Neural cell (in vitro differentiated cells): ENCODE results near the gene RHOBTB3. TPM values are rescaled to one million over a fixed set of nuclear protein-coding genes. Genes with fewer than 3 reads are reported as not detected.

Source experiments
- H2AFZ ChIP-seq: fragments of 200-600, 300-800 bp; sonication (generic), shearing (Covaris generic); 2 replicates; pipeline ENCODE4 v1.6.0; 2014; ENCODE audit warnings: low read depth, mild to moderate bottlenecking, antibody characterized with exemption, low read length, moderate library complexity
- H3F3A ChIP-seq: fragments of 200-600 bp; shearing (Covaris generic); 2 replicates; pipeline ENCODE4 v1.6.1; 2016; ENCODE audit warnings: mild to moderate bottlenecking, moderate library complexity, mixed read lengths, antibody characterized with exemption, low read length; ENCODE audit not compliant: insufficient read depth, poor library complexity, severe bottlenecking
- H3K27ac ChIP-seq: fragments of 200-600, 300-800 bp; sonication (generic), shearing (Covaris generic); 2 replicates; pipeline ENCODE4 v1.5.1; 2014; ENCODE audit warnings: mild to moderate bottlenecking, low read length, moderate library complexity
- H3K27me3 ChIP-seq: fragments of 300-800, 200-600 bp; sonication (generic), shearing (Covaris generic); 2 replicates; pipeline ENCODE4 v1.6.0; 2014; ENCODE audit warnings: mild to moderate bottlenecking, low read depth, low read length, moderate library complexity; ENCODE audit not compliant: insufficient read depth
- H3K36me3 ChIP-seq: fragments of 300-800, 200-600 bp; sonication (generic), shearing (Covaris generic); 2 replicates; pipeline ENCODE4 v1.5.1; 2014; ENCODE audit warnings: mild to moderate bottlenecking, antibody characterized with exemption, low read length, moderate library complexity; ENCODE audit not compliant: insufficient read depth
- H3K4me2 ChIP-seq: fragments of 300-800, 200-600 bp; sonication (generic), shearing (Covaris generic); 2 replicates; pipeline ENCODE4 v1.6.0; 2014; ENCODE audit warnings: mild to moderate bottlenecking, low read length
- H3K4me3 ChIP-seq: fragments of 300-800, 200-600 bp; sonication (generic), shearing (Covaris generic); 2 replicates; pipeline ENCODE4 v1.5.1; 2014; ENCODE audit warnings: mild to moderate bottlenecking, low read length, moderate library complexity
- H3K79me2 ChIP-seq: fragments of 200-600 bp; shearing (Covaris generic); replicated peaks from 2 replicates; pipeline ENCODE4 v1.6.0; 2014; ENCODE audit warnings: mild to moderate bottlenecking, low read length, moderate library complexity; ENCODE audit not compliant: insufficient read depth
- H3K9ac ChIP-seq: fragments of 300-800, 200-600 bp; sonication (generic), shearing (Covaris generic); 2 replicates; pipeline ENCODE4 v1.6.1; 2016; ENCODE audit warnings: mild to moderate bottlenecking, low read length, mixed read lengths
- H3K9me2 ChIP-seq: fragments of 200-600 bp; shearing (Covaris generic); 2 replicates; pipeline ENCODE4 v1.6.1; 2016; ENCODE audit warnings: mild to moderate bottlenecking, low read length, mixed read lengths; ENCODE audit not compliant: insufficient read depth
- H3K9me3 ChIP-seq: fragments of 200-600, 300-800 bp; sonication (generic), shearing (Covaris generic); 2 replicates; pipeline ENCODE4 v1.6.1; 2016; ENCODE audit warnings: mild to moderate bottlenecking, mixed run types, low read length, moderate library complexity, mixed read lengths
- H4K20me1 ChIP-seq: fragments of 200-600 bp; shearing (Covaris generic); 2 replicates; pipeline ENCODE4 v1.6.1; 2016; ENCODE audit warnings: mild to moderate bottlenecking, mixed run types; ENCODE audit not compliant: insufficient read depth
- CTCF ChIP-seq: fragments of 450-650 bp; IDR thresholded peaks from 2 replicates; pipeline ENCODE4 v1.5.1; 2014; ENCODE audit warnings: antibody characterized with exemption, mild to moderate bottlenecking, moderate library complexity; ENCODE audit not compliant: poor library complexity, severe bottlenecking
- EP300 ChIP-seq: fragments of 450-650 bp; conservative IDR thresholded peaks from 2 replicates; pipeline ENCODE4 v1.6.1; 2014; ENCODE audit warnings: antibody characterized with exemption, mild to moderate bottlenecking, moderate library complexity; ENCODE audit not compliant: poor library complexity, severe bottlenecking
- EZH2 ChIP-seq: fragments of 200-600, 300-800 bp; shearing (Covaris generic), sonication (generic); IDR thresholded peaks from 2 replicates; pipeline ENCODE4 v1.6.1; 2014; ENCODE audit warnings: antibody characterized with exemption, low read length, borderline replicate concordance, mild to moderate bottlenecking; ENCODE audit not compliant: insufficient read depth, poor library complexity, severe bottlenecking
- MXI1 ChIP-seq: fragments of 450-650 bp; conservative IDR thresholded peaks from 2 replicates; pipeline ENCODE4 v1.6.1; 2014; ENCODE audit warnings: antibody characterized with exemption, mild to moderate bottlenecking; ENCODE audit not compliant: poor library complexity, severe bottlenecking
- POLR2AphosphoS5 ChIP-seq: IDR thresholded peaks from 2 replicates; pipeline ENCODE4 v1.6.1; 2012
- RAD21 ChIP-seq: fragments of 450-650 bp; conservative IDR thresholded peaks from 2 replicates; pipeline ENCODE4 v1.6.1; 2014; ENCODE audit warnings: antibody characterized with exemption, mild to moderate bottlenecking, moderate library complexity
- REST ChIP-seq: IDR thresholded peaks from 2 replicates; pipeline ENCODE4 v1.6.1; 2012; ENCODE audit warnings: borderline replicate concordance
- SMC3 ChIP-seq: fragments of 450-650 bp; conservative IDR thresholded peaks from 2 replicates; pipeline ENCODE4 v1.6.1; 2014; ENCODE audit warnings: antibody characterized with exemption, mild to moderate bottlenecking, moderate library complexity; ENCODE audit not compliant: poor library complexity
- TAF1 ChIP-seq: IDR thresholded peaks from 2 replicates; pipeline ENCODE4 v1.6.1; 2012; ENCODE audit warnings: low read depth
- polyA plus RNA-seq: library from polyadenylated mRNA; depleted of rRNA; stranded (reverse); fragments of >200 nt; gene quantifications from 2 replicates; pipeline ENCODE4 v1.2.3, GENCODE V29; 2014

The RHOBTB3 gene
- polyA plus RNA-seq, 1 donor from 2014 or later: 99.4 TPM

GRCh38 chr5:95754545-95754944, 23.4 kb downstream of the RHOBTB3 start:
- no peak overlapping the region for H3K4me3 ChIP-seq

GRCh38 chr5:95759005-95759404, 27.9 kb downstream of the RHOBTB3 start:
- H3K27me3 ChIP-seq: no peaks in the 10 kb centered on the region
- no peaks in the 10 kb centered on the region for H3K9me3 ChIP-seq
- H3K36me3 ChIP-seq: no peaks in the 10 kb centered on the region
- H3K9me2 ChIP-seq: no peaks in the 10 kb centered on the region
- H4K20me1 ChIP-seq: no peaks in the 10 kb centered on the region
- H3K27ac ChIP-seq: no peak overlapping the region
- H3K4me3 ChIP-seq: no peak overlapping the region
- TF ChIP-seq EZH2: no peak
- no peak for TF ChIP-seq SMC3
- TF ChIP-seq CTCF: no peak
- no peak overlapping the region for H3K9ac ChIP-seq
- no peaks in the 10 kb centered on the region for H3F3A ChIP-seq
- no peak overlapping the region for H3K4me2 ChIP-seq
- H2AFZ ChIP-seq: no peak overlapping the region
- H3K79me2 ChIP-seq: no peaks in the 10 kb centered on the region

More at GRCh38 chr5:95754545-95754944, 23.4 kb downstream of the RHOBTB3 start:
- Histone ChIP-seq H3K9me3 (no peaks in the 10 kb centered on the region), H3F3A (no peaks in the 10 kb centered on the region), H3K36me3 (peaks cover 4% of the 10 kb centered on the region), H3K27me3 (no peaks in the 10 kb centered on the region), H3K79me2 (no peaks in the 10 kb centered on the region), H3K9me2 (no peaks in the 10 kb centered on the region), H3K4me2 (no peak overlapping the region), H3K27ac (no peak overlapping the region), H3K9ac (no peak overlapping the region), H2AFZ (no peak overlapping the region), H4K20me1 (no peaks in the 10 kb centered on the region)
- TF ChIP-seq RAD21 (no peak), MXI1 (no peak), TAF1 (no peak), CTCF (no peak), EZH2 (no peak), REST (no peak), SMC3 (no peak), POLR2AphosphoS5 (no peak), EP300 (no peak)
